Measurements from ENCODE around the gene SPRYD4.

SPRYD4 gene

GRCh38 chr12:56521590-56522371, 53.4 kb downstream of the SPRYD4 start, which contains the start of gene RBMS2:
Gene RBMS2 (plus strand): TSS chr12:56521820. CDS start chr12:56522024, 204 bp downstream.
- DNase-seq: peak; percentile 56 to 63

GRCh38 chr12:56522411-56523193, 54.2 kb downstream of the SPRYD4 start:
- no peak for DNase-seq

- DNase-seq: no peak
These were observed 60.5 kb downstream of the SPRYD4 start for GRCh38 chr12:56528846-56529245.

Data from SHP77 (cell line).